ENCODE results near the gene MIGA2.

GRCh38 chr9:129009584-129010141 lies 26.8 kb upstream of the MIGA2 start:
- TF ChIP-seq, protein P1, sequence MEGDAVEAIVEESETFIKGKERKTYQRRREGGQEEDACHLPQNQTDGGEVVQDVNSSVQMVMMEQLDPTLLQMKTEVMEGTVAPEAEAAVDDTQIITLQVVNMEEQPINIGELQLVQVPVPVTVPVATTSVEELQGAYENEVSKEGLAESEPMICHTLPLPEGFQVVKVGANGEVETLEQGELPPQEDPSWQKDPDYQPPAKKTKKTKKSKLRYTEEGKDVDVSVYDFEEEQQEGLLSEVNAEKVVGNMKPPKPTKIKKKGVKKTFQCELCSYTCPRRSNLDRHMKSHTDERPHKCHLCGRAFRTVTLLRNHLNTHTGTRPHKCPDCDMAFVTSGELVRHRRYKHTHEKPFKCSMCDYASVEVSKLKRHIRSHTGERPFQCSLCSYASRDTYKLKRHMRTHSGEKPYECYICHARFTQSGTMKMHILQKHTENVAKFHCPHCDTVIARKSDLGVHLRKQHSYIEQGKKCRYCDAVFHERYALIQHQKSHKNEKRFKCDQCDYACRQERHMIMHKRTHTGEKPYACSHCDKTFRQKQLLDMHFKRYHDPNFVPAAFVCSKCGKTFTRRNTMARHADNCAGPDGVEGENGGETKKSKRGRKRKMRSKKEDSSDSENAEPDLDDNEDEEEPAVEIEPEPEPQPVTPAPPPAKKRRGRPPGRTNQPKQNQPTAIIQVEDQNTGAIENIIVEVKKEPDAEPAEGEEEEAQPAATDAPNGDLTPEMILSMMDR (conservative IDR thresholded peaks at IDR 0.05; ENCODE audit: low read depth, low read length) = no peak
- no peak for TF ChIP-seq EZH2phosphoT487 (IDR thresholded peaks at IDR 0.05; ENCODE audit: borderline replicate concordance, low read length)

All from PC-3 (cell line).